ENCODE measurements around the gene TLE1.
"Not testable (repeated sequence)": the region's sequence is repeated elsewhere in the genome, so short reads cannot be mapped to it uniquely, and the experiment has no call there.

The TLE1 gene

DNA sequence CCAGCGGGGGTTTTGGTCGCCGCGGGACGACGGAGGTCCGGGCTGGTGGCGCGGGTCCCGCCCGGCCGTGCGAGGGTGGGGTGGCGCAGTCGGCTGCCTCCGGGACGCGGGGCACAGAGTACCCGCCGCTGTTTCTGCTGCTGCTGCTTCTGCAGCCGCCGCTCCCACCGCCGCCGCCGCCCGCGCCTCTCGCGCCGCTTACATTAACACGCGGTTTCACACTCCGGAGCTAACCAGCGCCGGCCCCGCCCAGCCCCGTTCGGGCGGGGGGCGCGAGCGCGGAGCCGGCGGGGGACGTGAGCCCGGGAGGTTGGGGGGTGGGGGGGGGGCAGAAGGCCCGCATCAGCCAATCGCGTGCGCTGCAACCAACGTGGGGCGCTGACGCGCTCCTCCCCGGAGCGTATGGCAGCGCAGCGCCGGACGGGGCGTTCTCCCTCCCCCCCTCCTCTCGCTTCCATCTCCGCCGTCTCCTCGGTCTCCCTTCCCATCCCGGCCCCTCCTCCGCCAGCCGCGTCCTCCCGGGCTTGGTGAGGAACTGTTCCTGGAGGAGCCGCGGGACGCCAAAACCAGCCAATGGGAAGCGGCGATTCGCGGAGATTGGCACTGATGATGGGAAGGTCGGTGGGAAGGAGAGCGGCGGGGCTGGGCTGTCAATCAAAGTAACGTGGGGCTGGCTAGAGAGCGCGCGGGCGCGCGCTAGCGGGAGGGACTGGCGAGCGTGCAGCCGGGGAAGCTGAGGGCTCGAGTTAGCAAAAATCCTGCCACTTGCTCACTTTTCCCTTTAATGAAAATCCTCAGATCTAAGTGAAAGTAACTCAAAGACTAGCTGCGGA lies at the start of gene TLE1:
TSS of gene TLE1 (minus strand) at position 205 of the 833 bp plus-strand sequence. CDS start 1,307 bp downstream, outside the sequence.
- DNase-seq, result peak; percentile 86

DNA sequence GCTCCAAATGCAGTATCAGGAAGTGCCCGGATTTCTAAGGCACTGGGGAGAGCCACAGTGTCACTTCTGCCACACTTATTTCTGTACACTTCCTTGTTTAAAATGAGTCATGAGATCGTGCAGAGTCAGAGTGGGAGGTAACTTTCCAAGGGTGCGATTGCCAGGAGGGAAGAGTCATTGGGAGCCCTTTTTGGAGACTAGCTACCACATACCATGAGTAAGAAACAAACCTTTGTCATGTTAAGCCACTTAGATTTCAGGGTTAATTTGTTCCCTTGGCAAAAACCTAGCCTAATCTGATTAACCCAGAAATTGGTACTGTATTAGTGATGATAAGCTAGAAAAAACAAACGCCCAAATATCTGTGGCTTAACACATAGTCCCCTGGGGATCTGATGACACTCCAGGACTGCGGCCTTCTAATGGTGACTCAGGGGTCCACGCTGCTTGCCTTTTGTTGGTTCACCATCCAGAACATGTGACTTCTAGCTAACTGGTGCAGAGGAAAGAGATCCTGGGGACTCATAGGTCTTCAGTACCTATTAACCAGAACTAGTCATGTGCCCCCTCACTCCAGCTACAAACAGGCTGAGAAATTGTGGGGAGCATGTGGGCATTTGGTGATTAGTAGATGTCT lies 48.6 kb upstream of the TLE1 start:
- DNase-seq, result peak; percentile 72

DNA sequence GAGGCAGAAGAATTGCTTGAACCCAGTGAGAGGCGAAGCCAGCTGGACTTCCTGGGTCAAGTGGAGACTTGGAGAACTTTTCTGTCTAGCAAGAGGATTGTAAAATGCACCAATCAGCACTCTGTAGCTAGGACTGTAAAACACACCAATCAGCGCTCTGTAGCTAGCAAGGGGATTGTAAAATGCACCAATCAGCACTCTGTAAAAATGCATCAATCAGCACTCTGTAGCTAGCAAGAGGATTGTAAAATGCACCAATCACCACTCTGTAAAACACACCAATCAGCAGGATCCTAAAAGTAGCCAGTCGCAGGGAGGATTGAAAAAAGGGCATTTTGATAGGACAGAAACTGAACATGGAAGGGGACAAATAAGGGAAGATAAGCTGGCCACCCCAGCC lies 41.2 kb upstream of the TLE1 start:
- not testable (repeated sequence) for DNase-seq

DNA sequence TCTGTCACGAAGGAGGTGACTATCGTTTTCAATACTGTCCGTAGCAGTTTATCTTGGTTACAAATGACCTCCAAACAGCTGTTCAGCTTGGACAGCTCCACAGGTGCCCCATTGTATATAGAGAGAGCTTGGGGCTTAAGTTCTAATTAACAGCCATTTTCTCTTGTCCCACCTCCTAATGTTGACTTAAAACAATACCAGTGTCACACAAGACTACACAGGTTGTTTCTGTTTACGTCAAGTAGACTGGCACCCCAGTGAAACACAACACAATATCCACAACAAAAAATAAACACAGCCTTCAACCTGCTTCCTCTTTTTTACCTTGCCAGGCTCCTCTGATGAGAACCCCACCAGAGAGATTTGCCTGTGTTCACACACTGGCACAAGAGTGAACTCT lies 39.8 kb upstream of the TLE1 start:
- no peak for DNase-seq

DNA sequence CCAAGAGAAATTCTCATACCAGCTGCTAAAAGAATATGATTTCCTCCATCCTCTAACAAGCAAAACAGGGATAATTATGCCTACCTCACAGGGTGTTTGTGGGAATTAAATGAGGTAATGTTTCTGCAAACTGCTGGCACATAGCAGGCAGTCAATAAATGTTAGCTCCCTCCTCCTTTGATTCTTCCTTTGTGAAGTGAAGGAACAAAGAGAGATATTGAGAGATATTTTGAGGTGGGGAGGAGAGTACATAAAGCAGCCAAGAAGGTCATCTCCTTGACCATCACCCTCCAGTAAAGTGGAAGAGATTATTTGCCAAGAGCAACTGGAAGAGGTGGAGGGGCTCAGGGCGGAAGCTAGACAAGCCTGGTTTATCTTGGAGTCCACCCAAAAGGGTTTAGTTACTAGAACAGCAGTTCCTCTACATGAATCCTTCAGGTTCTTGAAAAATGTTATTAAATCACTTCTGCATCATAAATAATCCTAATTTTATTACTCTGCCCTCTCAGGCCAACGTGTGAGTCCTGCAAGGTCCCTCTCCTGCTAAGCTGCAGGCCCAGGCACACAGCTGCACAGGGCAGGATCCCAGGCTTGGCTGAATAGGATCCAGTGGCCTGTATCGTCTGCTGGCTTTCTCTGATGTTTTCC lies 35.0 kb upstream of the TLE1 start:
- no peak for DNase-seq

DNA sequence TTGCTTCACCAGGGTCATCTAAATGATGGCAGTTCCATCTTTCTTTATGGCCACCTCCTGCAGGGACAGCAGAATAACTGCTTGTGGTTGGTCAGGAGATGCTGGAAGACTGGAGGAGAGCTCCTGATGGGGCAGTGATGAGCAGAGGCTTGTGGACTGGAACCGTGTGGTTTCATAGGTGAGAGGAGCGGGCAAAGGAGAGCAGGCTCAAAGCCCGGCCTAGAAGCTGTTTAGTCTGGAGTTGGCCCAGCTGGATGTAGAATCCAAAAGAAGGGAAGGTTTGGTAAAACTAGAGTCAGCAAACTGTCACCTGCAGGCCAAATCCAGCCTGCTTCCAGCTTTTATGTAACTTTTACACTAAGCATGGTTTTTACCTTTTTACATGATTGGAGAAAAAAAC lies 32.9 kb upstream of the TLE1 start:
- no peak for DNase-seq

DNA sequence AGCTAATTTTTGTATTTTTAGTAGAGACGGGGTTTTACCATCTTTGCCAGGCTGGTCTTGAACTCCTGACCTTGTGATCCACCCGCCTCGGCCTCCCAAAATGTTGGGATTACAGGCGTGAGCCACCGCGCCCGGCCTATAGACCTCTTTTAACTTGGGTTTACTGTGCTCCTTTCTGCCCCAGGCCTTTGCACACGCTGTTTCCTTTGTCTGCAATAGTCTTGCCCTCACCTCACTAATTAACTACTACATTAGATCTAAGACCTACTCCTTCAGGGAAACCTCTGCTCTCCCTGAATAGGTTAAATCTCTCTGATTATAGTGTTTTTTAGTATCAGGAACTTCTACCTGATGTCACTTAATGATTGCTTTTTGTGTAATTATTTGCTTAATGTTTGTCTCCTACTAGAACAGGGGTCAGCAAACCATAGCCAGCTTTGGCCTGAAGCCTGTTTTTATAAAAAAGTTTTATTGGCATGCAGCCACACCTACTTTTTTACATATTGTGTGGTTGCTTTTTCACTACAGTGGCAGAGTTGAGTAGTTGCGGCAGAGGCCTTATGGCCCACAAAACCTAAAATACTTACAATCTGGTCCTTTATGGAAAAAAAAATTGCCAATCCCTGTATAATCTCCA lies 31.2 kb upstream of the TLE1 start:
- DNase-seq, result no peak

DNA sequence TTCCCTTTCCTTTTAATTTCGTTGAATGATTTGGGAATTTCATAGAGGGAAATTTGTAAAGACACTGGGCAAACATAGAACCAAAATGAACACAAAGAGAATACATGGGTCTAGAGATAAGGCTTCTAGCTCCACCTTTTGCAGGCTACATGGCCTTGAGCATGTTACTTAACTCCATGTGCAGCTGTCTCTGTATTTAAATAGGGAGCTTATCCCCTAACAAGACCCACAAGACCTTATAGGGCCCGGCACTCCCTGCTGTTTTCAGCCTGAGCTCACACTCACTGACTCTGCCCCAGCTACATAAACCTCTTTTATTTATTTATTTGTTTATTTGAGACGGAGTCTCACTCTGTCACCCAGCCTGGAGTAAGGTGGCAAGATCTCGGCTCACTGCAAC lies 30.6 kb upstream of the TLE1 start:
- peak; percentile 22 for DNase-seq

DNA sequence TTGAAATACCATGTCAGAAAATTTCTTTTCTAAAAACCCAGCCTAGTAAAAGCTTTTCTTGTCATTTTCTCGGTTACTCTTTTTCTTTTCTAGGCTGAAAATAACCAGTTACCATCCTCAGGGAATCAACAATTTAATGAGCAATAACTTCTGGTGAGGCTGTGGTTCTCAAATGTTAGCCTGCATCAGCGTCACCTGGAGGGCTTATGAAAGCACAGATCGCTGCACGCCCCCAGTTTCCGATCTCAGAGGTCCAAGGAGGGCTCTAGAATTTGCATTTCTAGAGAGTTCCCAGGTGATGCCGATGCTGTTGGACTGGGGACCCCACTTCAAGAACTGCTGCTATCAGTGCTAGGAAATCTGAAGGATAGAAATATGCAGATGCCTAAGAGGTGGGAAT lies 28.9 kb upstream of the TLE1 start:
- DNase-seq, result no peak

DNA sequence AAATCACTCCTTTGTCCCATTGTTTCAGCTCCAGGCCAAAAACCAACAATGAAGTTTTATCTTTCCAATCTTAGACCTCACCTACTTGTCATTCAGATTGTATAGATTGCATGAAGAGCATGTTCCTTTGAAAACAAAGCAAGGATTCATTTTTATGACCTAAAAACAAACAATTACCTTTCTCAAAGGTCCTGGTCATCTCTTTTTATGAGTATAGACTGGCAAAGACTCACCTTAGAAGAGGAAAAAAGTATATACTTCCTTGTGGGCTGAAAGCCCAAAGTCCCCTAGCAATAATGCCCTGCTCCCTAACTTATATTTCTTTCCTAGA lies 28.4 kb upstream of the TLE1 start:
- DNase-seq, result no peak

DNA sequence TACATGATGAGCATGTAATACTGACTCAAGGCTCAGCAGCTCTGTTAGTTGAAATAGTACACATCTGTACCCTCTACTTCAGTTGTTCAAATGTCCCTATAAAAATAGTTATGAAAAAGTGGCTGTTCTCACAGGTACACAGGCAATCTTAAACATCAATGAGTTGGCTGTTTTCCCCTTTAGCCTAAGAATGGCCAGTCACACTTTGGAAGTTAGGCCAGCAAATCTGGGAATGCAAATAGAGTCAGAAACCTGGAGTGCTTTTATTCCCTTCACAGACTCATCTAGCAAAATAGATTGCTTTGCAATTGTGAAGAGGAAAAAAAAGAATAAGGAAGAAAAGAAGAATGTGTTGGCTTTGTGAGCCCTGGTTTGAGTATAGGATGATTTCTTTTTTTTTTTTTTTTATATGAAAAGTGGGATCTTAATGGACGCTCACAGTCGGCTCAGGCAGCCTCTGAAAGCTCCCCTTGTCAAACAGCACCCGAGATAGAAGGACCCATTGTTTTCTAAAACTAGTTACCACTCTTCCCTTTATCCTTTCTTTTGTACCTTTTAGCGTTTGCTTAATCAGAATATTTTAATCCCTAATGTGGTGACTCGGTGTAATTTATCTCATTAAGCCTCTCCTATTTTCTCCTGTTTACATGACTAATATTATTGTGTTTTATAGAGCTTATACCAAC lies 27.9 kb upstream of the TLE1 start:
- no peak for DNase-seq

DNA sequence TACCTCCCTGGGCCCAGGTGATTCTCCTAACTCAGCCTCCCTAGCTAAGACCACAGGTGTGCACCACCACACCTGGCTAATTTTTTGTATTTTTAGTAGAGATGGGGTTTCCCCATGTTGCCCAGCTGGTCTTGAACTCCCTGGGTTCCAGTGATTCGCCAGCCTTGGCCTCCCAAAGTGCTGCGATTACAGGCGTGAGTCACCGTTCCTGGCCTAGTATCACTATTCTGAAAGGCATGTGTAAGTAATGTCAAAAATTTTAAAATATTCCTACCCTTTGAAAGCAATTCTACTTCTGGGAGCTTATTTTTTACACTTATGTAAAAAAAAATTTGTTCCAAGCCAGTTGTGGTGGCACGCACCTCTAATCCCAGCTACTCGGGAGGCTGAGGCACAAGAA lies 27.1 kb upstream of the TLE1 start:
- DNase-seq, result no peak

DNA sequence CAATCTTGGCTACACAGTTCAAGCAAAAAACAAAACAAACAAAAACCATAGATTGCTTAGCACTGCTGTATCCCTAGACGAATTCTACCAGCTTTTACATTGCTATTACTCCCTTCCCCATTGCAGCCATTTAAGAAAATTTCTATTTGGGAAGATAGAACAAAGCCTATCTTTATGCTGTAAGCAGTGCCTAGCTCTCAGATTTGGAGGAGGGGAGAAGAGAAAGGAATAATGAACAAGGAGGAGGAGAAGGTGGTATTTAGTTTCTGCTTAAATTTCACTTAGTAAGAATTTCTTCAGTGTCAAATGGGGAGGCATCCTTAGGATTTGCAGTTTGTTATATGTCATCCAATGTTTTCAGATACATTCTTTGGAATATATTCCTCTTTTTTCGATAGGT lies 16.2 kb upstream of the TLE1 start:
- DNase-seq, result no peak

DNA sequence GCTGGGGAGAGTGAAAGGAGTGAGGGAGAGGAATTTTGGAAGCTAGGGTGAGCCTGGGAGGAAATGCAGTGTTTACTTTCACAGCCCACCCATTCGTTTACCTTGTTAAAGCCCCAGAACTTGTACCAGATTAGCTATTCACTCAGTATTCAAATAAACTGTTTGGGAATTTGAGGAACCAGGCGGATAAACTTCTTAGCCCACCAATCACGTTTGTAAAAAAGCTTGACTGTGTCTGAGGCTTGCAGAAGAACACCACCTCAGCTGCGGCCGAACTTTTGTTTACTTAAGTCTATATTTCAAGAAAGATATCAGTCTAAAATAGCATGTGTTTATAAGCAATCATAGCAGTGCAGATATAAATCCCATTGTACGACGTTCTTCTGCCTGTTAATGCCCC lies 5.2 kb upstream of the TLE1 start:
- no peak for DNase-seq

DNA sequence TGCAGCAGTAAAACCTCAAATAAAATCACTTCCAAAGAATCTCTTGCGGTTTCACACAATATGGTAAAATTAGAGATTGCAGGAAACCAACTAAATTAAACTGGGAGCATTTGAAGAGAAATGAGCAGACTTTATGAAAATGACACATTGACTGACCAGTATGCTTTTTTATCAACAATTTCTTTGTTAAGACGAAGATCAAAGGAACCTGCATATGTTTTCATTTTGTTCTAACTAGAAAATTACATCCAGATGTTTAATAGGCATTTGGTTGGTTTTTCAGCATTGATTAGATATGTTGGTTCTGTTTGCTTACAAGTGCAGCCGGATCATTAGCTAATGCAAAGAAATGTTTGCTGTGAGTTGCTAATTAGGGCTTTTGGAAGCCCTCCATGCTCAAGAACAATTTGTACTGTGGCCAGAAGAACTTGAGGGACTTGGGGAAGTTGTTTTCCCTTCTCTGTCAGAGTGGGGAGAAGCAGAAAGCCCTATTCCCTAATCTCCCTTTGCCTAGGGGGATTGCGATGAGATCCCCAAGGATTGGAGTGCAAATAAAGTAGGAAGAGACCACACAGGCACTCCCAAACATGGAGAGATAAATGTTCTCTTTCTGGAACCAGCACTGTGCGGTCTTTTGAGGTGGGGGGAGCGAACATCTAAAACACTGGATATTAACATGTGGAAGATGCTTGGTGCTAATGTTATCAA lies 4.5 kb upstream of the TLE1 start:
- DNase-seq, result no peak

DNA sequence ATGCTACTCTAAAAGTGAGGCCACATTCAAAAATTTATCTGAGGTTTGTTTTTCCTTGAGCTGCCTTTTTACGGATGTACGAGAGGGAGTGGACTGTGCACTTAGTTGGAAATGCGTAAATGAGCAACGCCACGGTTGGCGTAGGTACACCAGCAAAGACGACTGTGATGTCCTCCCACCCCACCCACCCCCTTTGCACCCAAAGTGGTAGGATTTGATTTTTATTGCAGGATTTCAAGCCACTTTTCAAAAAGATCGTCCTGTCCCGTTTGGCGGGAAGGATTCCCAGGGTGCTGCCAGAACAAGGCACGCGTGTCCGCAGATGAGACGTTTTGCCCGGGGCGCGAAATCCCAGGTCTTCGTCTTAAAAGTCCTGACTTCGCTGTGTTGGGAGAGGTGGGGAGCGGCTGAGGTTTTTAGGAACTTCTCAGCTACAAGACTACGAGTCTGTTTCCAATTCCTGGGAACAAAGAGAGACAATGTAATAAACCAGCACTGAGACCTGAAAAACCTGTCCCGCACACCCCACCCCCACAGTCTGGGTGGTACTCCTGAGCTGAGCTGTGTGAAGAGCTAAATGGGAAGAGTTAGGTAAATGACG lies 1.0 kb upstream of the TLE1 start:
- no peak for DNase-seq

DNA sequence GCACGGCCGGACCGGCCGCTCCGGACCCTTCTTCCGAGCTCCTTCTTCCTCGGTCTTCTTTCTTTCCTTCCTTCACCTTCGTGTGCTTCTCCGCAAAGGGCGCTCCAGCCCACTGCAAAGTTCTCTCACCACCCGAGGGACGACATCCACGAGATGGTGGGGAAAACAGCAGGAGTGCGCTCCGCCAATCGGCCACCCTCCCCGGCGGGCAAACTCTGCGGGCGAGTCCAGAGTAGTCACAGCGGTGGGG lies 329 bp downstream of the TLE1 start:
- DNase-seq, result not testable (repeated sequence)

DNA sequence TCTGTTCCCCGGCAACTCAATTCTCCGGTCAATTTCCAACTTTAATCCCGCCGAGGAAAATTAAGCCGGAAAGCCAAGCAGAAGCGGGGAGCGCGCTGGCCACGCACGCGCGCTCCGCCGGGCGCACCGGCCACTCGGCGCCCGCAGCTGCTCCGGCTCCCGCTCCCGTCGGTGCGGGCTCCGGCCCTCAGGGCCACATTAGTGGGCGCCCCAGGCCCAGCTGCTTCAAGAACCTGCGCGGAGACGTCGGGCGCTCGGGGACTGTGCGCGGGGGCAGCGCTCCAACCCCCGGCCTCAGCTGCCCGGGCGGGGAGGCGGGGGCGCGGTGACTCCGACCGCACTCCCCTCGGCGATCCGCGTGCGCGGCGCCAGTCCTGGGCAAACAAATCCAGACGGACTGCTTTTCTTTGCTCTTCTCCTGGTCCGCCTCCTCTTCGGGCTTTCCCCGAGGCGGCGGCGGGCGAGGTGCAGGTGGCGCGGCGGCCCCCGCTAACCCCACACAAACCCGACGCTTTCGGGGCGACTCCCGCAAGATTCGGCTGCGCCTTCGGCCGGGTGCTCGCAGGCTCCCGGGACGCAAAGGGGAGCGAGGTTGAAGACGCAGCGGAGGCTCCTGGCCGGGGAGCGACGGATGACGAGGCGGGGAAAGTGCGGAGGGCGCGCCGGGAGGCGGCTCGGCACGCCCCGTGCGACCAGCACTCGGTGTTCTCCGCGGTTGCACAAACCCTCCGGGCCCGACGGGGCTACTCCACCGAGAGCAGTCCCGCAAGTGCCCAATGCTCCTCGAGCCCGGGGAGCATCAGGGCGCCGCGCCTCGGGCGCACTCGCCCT lies 870 bp downstream of the TLE1 start:
- not testable (repeated sequence) for DNase-seq

DNA sequence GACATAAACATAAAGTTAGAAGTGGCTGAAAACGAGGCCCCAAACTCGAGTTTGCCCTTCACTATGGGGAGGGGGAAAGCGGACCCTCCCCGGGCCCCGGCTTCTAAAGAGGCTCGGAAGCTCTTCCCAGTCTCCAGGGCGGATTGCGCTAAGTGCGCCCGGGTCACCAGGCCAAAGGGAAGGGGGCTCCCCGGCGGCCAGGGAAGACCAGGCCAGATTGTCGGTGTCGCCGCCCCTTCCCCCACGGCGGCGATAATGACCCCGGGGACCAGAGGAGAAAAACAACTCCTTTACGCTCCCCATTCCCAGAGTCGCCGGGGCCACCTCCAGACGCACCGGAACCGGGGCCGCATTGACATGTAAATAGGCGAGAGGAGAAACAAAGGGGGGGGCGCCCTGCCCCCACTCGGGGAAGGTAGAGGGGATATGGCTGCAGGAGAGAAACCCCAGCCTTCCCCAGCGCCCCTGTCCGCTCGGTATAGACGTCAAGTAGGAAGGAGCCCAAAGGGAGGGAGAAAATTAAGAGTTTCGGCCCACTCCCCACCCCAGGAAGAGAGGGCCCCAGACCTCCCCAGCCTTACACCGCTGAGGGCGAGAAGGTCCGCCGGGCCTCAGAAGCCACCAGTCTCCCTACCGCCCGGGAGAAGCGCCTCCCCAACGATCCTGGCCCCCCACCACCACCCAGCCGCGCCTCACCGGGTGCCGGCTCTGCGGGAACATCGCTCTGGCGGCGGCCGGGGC lies 1.7 kb downstream of the TLE1 start:
- DNase-seq, result no peak
